Breast epithelium (tissue), 3 donors: ENCODE results near the gene HSPA2.

Experiments
- POLR2A ChIP-seq: fragments of 450-650 bp; IDR thresholded peaks from one replicate; pipeline ENCODE4 v1.6.1; 2016; ENCODE audit warnings: antibody characterized with exemption, mild to moderate bottlenecking, moderate library complexity
- POLR2AphosphoS5 ChIP-seq, 3 donors: sonication (generic); formaldehyde crosslinking; IDR thresholded peaks; one replicate each; pipeline ENCODE4 v1.6.1; 2017; ENCODE audit warnings: antibody characterized with exemption in 3 of 3
- TF ChIP-seq, protein P1 (sequence below), 3 donors: fragments of 450-650 bp; IDR thresholded peaks; one replicate each; pipeline ENCODE4 v1.5.1; 2016 to 2017; ENCODE audit warnings: antibody characterized with exemption in 3 of 3, mild to moderate bottlenecking in 3 of 3, moderate library complexity in 3 of 3

DNA sequence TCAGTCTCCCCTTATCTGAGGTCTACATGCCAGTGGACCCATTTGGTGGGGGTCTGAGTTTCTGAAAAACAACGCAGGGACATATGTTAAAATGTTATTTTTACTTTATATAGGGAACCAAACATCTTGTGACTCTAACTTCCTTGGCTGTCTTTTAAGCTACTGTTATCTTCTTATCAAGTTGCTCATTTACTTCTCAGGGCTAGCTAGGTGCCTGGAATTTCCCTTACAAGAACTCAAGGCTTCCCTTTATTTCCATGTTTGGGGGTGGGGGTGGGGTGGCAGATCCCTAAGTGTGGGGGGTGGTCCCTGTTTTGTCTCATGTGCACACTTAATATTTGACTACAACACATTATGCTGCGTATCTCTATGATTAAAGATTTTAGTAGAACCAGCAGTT, 40.8 kb downstream of the HSPA2 start:
- TF ChIP-seq, protein P1, sequence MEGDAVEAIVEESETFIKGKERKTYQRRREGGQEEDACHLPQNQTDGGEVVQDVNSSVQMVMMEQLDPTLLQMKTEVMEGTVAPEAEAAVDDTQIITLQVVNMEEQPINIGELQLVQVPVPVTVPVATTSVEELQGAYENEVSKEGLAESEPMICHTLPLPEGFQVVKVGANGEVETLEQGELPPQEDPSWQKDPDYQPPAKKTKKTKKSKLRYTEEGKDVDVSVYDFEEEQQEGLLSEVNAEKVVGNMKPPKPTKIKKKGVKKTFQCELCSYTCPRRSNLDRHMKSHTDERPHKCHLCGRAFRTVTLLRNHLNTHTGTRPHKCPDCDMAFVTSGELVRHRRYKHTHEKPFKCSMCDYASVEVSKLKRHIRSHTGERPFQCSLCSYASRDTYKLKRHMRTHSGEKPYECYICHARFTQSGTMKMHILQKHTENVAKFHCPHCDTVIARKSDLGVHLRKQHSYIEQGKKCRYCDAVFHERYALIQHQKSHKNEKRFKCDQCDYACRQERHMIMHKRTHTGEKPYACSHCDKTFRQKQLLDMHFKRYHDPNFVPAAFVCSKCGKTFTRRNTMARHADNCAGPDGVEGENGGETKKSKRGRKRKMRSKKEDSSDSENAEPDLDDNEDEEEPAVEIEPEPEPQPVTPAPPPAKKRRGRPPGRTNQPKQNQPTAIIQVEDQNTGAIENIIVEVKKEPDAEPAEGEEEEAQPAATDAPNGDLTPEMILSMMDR (IDR thresholded peaks at IDR 0.05), result no peak
- no peak for TF ChIP-seq POLR2AphosphoS5 (IDR thresholded peaks at IDR 0.05)
- TF ChIP-seq POLR2A, result no peak
